GM19463 (cell line): ENCODE results near the gene SLC8A1.
A peak's percentile ranks its signal among the peaks of the same experiment; 100 is the strongest.

Experiments
- ATAC-seq: cut with Tn5 transposase; IDR thresholded peaks from one replicate; pipeline ENCODE4 v1.9.1; 2021; ENCODE audit warnings: mild to moderate bottlenecking, moderate library complexity; ENCODE audit not compliant: unreplicated experiment

Gene SLC8A1

GRCh38 chr2:40281021-40281940 is 170.6 kb downstream of the SLC8A1 start:
- ATAC-seq: peak; percentile 62

GRCh38 chr2:40279482-40279881 is 172.4 kb downstream of the SLC8A1 start:
- no peak for ATAC-seq

- ATAC-seq: no peak
Measured at GRCh38 chr2:40279001-40279400, 172.9 kb downstream of the SLC8A1 start.

- no peak for ATAC-seq
Measured at GRCh38 chr2:40276076-40276475, 175.8 kb downstream of the SLC8A1 start.

- ATAC-seq: no peak
Measured at GRCh38 chr2:40274270-40274669, 177.6 kb downstream of the SLC8A1 start.

- ATAC-seq: no peak
Measured at GRCh38 chr2:40273734-40274182, 178.1 kb downstream of the SLC8A1 start.

GRCh38 chr2:40271094-40271493 is 180.8 kb downstream of the SLC8A1 start:
- ATAC-seq: no peak

- ATAC-seq: no peak
Measured at GRCh38 chr2:40270372-40270771, 181.5 kb downstream of the SLC8A1 start.

- no peak for ATAC-seq
Measured at GRCh38 chr2:40268566-40268965, 183.3 kb downstream of the SLC8A1 start.

GRCh38 chr2:40266201-40266600 is 185.7 kb downstream of the SLC8A1 start:
- no peak for ATAC-seq

GRCh38 chr2:40265602-40266001 is 186.3 kb downstream of the SLC8A1 start:
- ATAC-seq: no peak

GRCh38 chr2:40261042-40261441 is 190.8 kb downstream of the SLC8A1 start:
- ATAC-seq: no peak

GRCh38 chr2:40260437-40260836 is 191.5 kb downstream of the SLC8A1 start:
- no peak for ATAC-seq

- ATAC-seq: no peak
Measured at GRCh38 chr2:40259900-40260299, 192.0 kb downstream of the SLC8A1 start.

GRCh38 chr2:40258135-40258457 is 193.8 kb downstream of the SLC8A1 start:
- no peak for ATAC-seq

GRCh38 chr2:40257340-40258134 is 194.4 kb downstream of the SLC8A1 start:
- no peak for ATAC-seq

GRCh38 chr2:40256649-40257048 is 195.2 kb downstream of the SLC8A1 start:
- no peak for ATAC-seq

GRCh38 chr2:40256008-40256407 is 195.9 kb downstream of the SLC8A1 start:
- no peak for ATAC-seq

- no peak for ATAC-seq
Measured at GRCh38 chr2:40255103-40255502, 196.8 kb downstream of the SLC8A1 start.

- no peak for ATAC-seq
Measured at GRCh38 chr2:40254611-40255010, 197.3 kb downstream of the SLC8A1 start.

GRCh38 chr2:40251137-40251536 is 200.8 kb downstream of the SLC8A1 start:
- no peak for ATAC-seq

- ATAC-seq: no peak
Measured at GRCh38 chr2:40249577-40249976, 202.3 kb downstream of the SLC8A1 start.
